Measurements from ENCODE around the gene ATXN3L.

ATXN3L gene

GRCh38 chrX:13360146-13360545 is 40.3 kb upstream of the ATXN3L start:
- TF ChIP-seq CTCF (IDR thresholded peaks at IDR 0.05; ENCODE audit: borderline replicate concordance, control extremely low read depth, extremely low read depth, insufficient read depth, missing control alignments), result no peak
- in situ Hi-C loops (cut with MboI; ENCODE audit: low sequenced_read_pairs, unreplicated experiment), result no loop called here
- no peak for DNase-seq (ENCODE audit: low spot score)

- in situ Hi-C loops (cut with MboI; ENCODE audit: low sequenced_read_pairs, unreplicated experiment), result no loop called here
- no peak for DNase-seq (ENCODE audit: low spot score)
- no peak for TF ChIP-seq CTCF (IDR thresholded peaks at IDR 0.05; ENCODE audit: borderline replicate concordance, control extremely low read depth, extremely low read depth, insufficient read depth, missing control alignments)
Observed at GRCh38 chrX:13357925-13358324, 38.1 kb upstream of the ATXN3L start.

DNA sequence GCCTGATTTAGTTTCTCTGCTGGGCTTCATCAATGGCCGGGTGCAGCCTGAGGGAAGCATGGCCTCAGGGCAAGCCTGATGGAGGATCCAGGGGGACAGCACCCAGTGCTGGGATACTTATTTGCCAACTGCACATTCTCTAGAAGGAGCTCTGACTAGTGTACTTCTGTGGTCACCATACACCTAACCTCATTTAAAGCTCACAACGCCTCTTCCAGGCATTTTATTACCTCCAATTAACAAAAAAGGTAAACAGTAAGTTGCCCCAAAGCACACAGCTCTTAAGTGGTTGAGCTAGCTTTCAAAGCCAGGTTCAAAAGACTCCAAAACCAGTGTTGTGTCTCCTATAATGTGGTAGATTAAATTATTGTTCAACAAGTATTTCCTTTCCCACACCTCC is 26.8 kb upstream of the ATXN3L start:
- no peak for DNase-seq (ENCODE audit: low spot score)
- no peak for TF ChIP-seq CTCF (IDR thresholded peaks at IDR 0.05; ENCODE audit: borderline replicate concordance, control extremely low read depth, extremely low read depth, insufficient read depth, missing control alignments)
- in situ Hi-C loops (cut with MboI; ENCODE audit: low sequenced_read_pairs, unreplicated experiment), result no loop called here

DNA sequence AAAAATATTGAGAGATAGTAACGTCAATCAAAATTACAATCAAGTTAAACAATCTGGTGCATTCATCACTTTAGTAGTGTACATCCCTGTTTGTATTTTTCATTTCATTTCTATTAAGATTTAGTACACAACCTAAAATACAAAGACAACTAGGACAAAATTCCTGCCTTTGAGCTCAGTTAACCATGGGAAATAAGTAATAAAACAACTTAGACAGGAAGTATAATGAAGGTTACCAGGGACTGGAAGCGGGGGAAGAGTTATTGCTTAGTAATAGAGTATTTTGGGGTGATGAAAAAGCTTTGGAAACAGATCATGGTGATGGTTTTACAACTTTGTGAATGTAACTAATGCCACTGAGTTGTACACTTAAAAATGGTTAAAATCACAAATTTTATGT is 25.6 kb upstream of the ATXN3L start:
- TF ChIP-seq CTCF (IDR thresholded peaks at IDR 0.05; ENCODE audit: borderline replicate concordance, control extremely low read depth, extremely low read depth, insufficient read depth, missing control alignments), result no peak
- in situ Hi-C loops (cut with MboI; ENCODE audit: low sequenced_read_pairs, unreplicated experiment), result no loop called here
- no peak for DNase-seq (ENCODE audit: low spot score)

GRCh38 chrX:13345037-13345436 is 25.2 kb upstream of the ATXN3L start:
- TF ChIP-seq CTCF (IDR thresholded peaks at IDR 0.05; ENCODE audit: borderline replicate concordance, control extremely low read depth, extremely low read depth, insufficient read depth, missing control alignments), result no peak
- in situ Hi-C loops (cut with MboI; ENCODE audit: low sequenced_read_pairs, unreplicated experiment), result no loop called here
- no peak for DNase-seq (ENCODE audit: low spot score)

GRCh38 chrX:13341491-13342101 is 21.7 kb upstream of the ATXN3L start:
- TF ChIP-seq CTCF (IDR thresholded peaks at IDR 0.05; ENCODE audit: borderline replicate concordance, control extremely low read depth, extremely low read depth, insufficient read depth, missing control alignments), result no peak
- DNase-seq (ENCODE audit: low spot score), result no peak
- in situ Hi-C loops (cut with MboI; ENCODE audit: low sequenced_read_pairs, unreplicated experiment), result no loop called here
